K562 (cell line): Measurements from ENCODE around the gene ZNF326. TPM values are rescaled to one million over a fixed set of nuclear protein-coding genes. Genes with fewer than 3 reads are reported as not detected.

Experiments
- DDX20 ChIP-seq: fragments of 450-650 bp; IDR thresholded peaks from 2 replicates; pipeline ENCODE4 v1.6.1; 2016; ENCODE audit warnings: missing genetic modification characterization, low read depth, mild to moderate bottlenecking, missing compliant biosample characterization, moderate library complexity
- ELF2 ChIP-seq: fragments of 250-450 bp; sonication (Bioruptor Pico); IDR thresholded peaks from 2 replicates; pipeline ENCODE4 v1.5.0; 2021; ENCODE audit warnings: mild to moderate bottlenecking
- GTF2A2 ChIP-seq: IDR thresholded peaks from 2 replicates; pipeline ENCODE4 v1.6.1; 2016; ENCODE audit warnings: mild to moderate bottlenecking, missing genetic modification characterization, missing compliant biosample characterization
- HIVEP1 ChIP-seq: fragments of 250-450 bp; sonication (Bioruptor Pico); IDR thresholded peaks from 2 replicates; pipeline ENCODE4 v1.4.0; 2020; ENCODE audit warnings: mild to moderate bottlenecking
- MYC ChIP-seq, 2 experiments: fragments of 250-450 bp in 1 of 2; sonication (Bioruptor Pico) in 1 of 2; IDR thresholded peaks; 2 replicates each; pipeline versions ENCODE4 v1.5.1 to v1.6.1; 2012 to 2021; ENCODE audit warnings: low read depth in 2 of 2, borderline replicate concordance in 1 of 2, improper control_type of control experiment in 1 of 2, low read length in 1 of 2, mild to moderate bottlenecking in 1 of 2, moderate library complexity in 1 of 2
- NR2C1 ChIP-seq, 2 experiments: fragments of 450-650 bp; IDR thresholded peaks; 2 replicates each; pipeline ENCODE4 v1.6.1; 2017; ENCODE audit warnings: mild to moderate bottlenecking in 2 of 2, antibody characterized with exemption in 1 of 2, inconsistent platforms in 1 of 2, missing compliant biosample characterization in 1 of 2, missing genetic modification characterization in 1 of 2
- NR4A1 ChIP-seq, 2 experiments: fragments of 250-450 bp in 1 of 2; fragments of 450-650 bp in 1 of 2; sonication (Bioruptor Pico) in 1 of 2; IDR thresholded peaks; 2 replicates each; pipeline versions ENCODE4 v1.4.0 to v1.6.1; 2016 to 2020; ENCODE audit warnings: mild to moderate bottlenecking in 2 of 2, missing compliant biosample characterization in 1 of 2, missing genetic modification characterization in 1 of 2, moderate library complexity in 1 of 2
- PATZ1 ChIP-seq: fragments of 250-450 bp; sonication (Bioruptor Pico); IDR thresholded peaks from 2 replicates; pipeline ENCODE4 v1.5.0; 2020; ENCODE audit warnings: mild to moderate bottlenecking, borderline replicate concordance
- PTTG1 ChIP-seq: fragments of 450-650 bp; IDR thresholded peaks from 2 replicates; pipeline ENCODE4 v1.6.1; 2016; ENCODE audit warnings: low read depth, mild to moderate bottlenecking, missing genetic modification characterization, missing compliant biosample characterization
- RBFOX2 ChIP-seq: fragments of 200-400 bp; formaldehyde crosslinking; IDR thresholded peaks from 2 replicates; pipeline ENCODE4 v1.6.1; 2017; ENCODE audit warnings: low read depth, mild to moderate bottlenecking, low read length, moderate library complexity
- ZBTB17 ChIP-seq: fragments of 450-650 bp; formaldehyde crosslinking; IDR thresholded peaks from 2 replicates; pipeline ENCODE4 v1.4.0; 2020; ENCODE audit warnings: mild to moderate bottlenecking
- ZNF384 ChIP-seq: IDR thresholded peaks from 2 replicates; pipeline ENCODE4 v1.6.1; 2012; ENCODE audit warnings: low read depth, low read length, improper control_type of control experiment
- ZNF589 ChIP-seq: fragments of 200-800 bp; sonication (Bioruptor generic); IDR thresholded peaks from 2 replicates; pipeline ENCODE4 v1.6.1; 2016; ENCODE audit warnings: low read depth, missing genetic modification characterization, missing compliant biosample characterization
- ZNF592 ChIP-seq: fragments of 450-650 bp; IDR thresholded peaks from 2 replicates; pipeline ENCODE4 v1.6.1; 2017; ENCODE audit warnings: antibody characterized with exemption, mild to moderate bottlenecking
- ZNF79 ChIP-seq: fragments of 250-450 bp; sonication (Bioruptor Pico); IDR thresholded peaks from 2 replicates; pipeline ENCODE4 v1.4.0; 2020; ENCODE audit warnings: low read depth, mild to moderate bottlenecking, moderate library complexity
- ZSCAN32 ChIP-seq: fragments of 450-650 bp; formaldehyde crosslinking; IDR thresholded peaks from 2 replicates; pipeline ENCODE4 v1.4.0; 2020; ENCODE audit warnings: mild to moderate bottlenecking, moderate library complexity
- polyA plus RNA-seq, 8 experiments: library from polyadenylated mRNA; depleted of rRNA in 4 of 8; stranded (reverse) in 5 of 8; unstranded in 3 of 8; fragments of >200 nt; fragmentation: Nextera tagmentation in 2 of 8; fragmentation: Illumina TruSeq in 1 of 8; extraction: Ambion mirVana in 2 of 8; extraction: Trizol in 1 of 8; gene quantifications; 2 replicates each; pipeline versions ENCODE4 v1.2.1 to v1.2.3, GENCODE V29; 2011 to 2014; ENCODE audit warnings: inconsistent platforms in 1 of 8, missing spikeins in 1 of 8
- total RNA-seq, 7 experiments: library from RNA; depleted of rRNA in 6 of 7; stranded (reverse); fragments of >200 nt in 6 of 7; fragmentation: Illumina TruSeq in 2 of 7; extraction: Trizol in 2 of 7; gene quantifications; 2 replicates each; pipeline versions ENCODE4 v1.2.1 to v1.2.3, GENCODE V29; 2011 to 2021; ENCODE audit warnings: low replicate concordance in 1 of 7

The ZNF326 gene
- total and polyA plus RNA-seq, 9 of the 15 experiments (the other 6 are each of a cell fraction or from before 2014, with no cell fraction given) = 7.2 to 33.2 (median 20.1) TPM

DNA sequence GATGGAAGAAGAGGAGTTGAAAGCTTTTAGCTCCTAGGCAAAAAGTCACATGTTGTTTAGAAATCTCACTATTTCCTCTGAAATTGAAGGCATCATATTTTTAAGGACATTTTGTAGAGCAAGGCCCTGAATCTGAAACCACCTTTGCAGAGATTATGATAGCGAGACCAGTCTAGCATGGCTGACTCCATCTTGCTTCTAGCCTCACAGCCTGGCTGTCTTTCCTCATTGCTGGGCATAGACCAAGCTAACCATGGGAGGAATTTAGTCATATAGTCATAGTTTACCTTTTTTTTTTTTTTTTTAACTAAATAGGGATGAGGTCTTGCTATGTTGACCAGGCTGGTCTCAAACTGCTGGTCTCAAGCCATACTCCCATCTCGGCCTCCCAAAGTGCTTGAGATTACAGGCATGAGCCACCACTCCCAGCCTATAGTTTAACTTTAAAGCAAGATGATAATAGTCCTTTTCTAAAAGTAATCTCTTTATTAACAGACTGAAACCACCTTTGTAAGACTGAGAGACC lies 42.2 kb upstream of the ZNF326 start (continued):
- no peak for TF ChIP-seq NR2C1 (IDR thresholded peaks at IDR 0.05)
- peak; percentile 52; the same call in 1 of the 2 replicates for TF ChIP-seq NR2C1 (tag; IDR thresholded peaks at IDR 0.05)
- TF ChIP-seq ZSCAN32 (CRISPR knock-in tag) = 0 out of 2 replicates have a peak, but pooled peaks have one; percentile 50
- TF ChIP-seq ZNF384 = no peak
- peak; percentile 77 for TF ChIP-seq PTTG1 (tag)
- no peak for TF ChIP-seq NR4A1 (CRISPR knock-in tag; IDR thresholded peaks at IDR 0.05)
- peak; percentile 79; the same call in 1 of the 2 replicates for TF ChIP-seq NR4A1 (tag; IDR thresholded peaks at IDR 0.05)
- peak; percentile 83 for TF ChIP-seq DDX20 (tag)
- TF ChIP-seq PATZ1 (CRISPR knock-in tag) = peak; percentile 66; the same call in 1 of the 2 replicates
- 0 out of 2 replicates have a peak, but pooled peaks have one; percentile 59 for TF ChIP-seq GTF2A2 (tag)
- TF ChIP-seq HIVEP1 (CRISPR knock-in tag) = 0 out of 2 replicates have a peak, but pooled peaks have one; percentile 38
- TF ChIP-seq ELF2 = peak; percentile 77; the same call in 1 of the 2 replicates
- TF ChIP-seq MYC (IDR thresholded peaks at IDR 0.05; ENCODE audit: low read depth, low read length) = no peak
- TF ChIP-seq MYC (CRISPR knock-in tag; IDR thresholded peaks at IDR 0.05; ENCODE audit: borderline replicate concordance, low read depth) = 0 out of 2 replicates have a peak, but pooled peaks have one; percentile 38
- peak; percentile 65; the same call in 1 of the 2 replicates for TF ChIP-seq ZNF589 (CRISPR knock-in tag)
- peak; percentile 59; the same call in 1 of the 2 replicates for TF ChIP-seq ZBTB17 (CRISPR knock-in tag)
- peak; percentile 83 for TF ChIP-seq ZNF592
- TF ChIP-seq ZNF79 (CRISPR knock-in tag) = peak; percentile 79
- TF ChIP-seq RBFOX2 = no peak
